M059J (cell line): ENCODE data around the gene CDR2. TPM values are rescaled to one million over a fixed set of nuclear protein-coding genes. Genes with fewer than 3 reads are reported as not detected.
"Not testable (repeated sequence)": the region's sequence is repeated elsewhere in the genome, so short reads cannot be mapped to it uniquely, and the experiment has no call there.

ENCODE experiments used
- DNase-seq: peaks from one replicate; pipeline ENCODE4 v3.0.0-alpha.2; 2012; ENCODE audit warnings: low read depth
- total RNA-seq: library from RNA; depleted of rRNA; stranded (reverse); fragments of >200 nt; shearing (Covaris generic); gene quantifications from 2 replicates; pipeline ENCODE4 v1.2.3, GENCODE V29; 2014

The CDR2 gene
- total RNA-seq, 1 experiment from 2014 or later: 51.1 TPM

GRCh38 chr16:22352723-22353122, 21.7 kb downstream of the CDR2 start:
- no peak for DNase-seq

GRCh38 chr16:22352140-22352539, 22.3 kb downstream of the CDR2 start:
- DNase-seq: no peak

DNA sequence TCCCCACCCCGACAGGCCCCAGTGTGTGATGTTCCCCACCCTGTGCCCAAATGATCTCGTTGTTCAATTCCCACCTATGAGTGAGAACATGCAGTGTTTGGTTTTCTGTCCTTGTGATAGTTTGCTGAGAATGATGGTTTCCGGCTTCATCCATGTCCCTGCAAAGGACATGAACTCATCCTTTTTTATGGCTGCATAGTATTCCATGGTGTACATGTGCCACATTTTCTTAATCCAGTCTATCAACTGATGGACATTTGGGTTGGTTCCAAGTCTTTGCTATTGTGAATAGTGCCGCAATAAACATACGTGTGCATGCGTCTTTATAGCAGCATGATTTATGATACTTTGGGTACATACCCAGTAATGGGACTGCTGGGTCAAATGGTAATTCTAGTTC, 23.4 kb downstream of the CDR2 start:
- not testable (repeated sequence) for DNase-seq

DNA sequence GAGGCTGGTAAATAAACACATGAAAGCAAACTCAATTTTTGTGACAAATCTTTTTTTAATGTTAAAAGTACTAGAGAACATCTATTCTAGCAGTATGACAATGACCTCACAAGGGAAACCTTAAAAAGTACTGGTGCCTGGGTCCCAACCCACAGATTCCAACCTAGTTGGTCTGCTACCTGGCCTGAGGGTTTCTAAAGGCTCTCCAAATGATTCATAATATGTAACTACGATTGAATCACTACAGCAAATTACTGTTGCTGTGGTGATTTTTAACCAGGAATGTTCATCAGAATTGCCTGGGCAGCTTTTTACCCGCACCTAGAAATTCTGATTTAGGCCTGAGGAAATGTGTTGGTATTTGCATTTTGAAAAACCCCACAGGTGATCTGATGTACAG, 26.1 kb downstream of the CDR2 start:
- peak; percentile 85 for DNase-seq

- no peak for DNase-seq
These were observed 27.2 kb downstream of the CDR2 start for GRCh38 chr16:22347100-22347820.

DNA sequence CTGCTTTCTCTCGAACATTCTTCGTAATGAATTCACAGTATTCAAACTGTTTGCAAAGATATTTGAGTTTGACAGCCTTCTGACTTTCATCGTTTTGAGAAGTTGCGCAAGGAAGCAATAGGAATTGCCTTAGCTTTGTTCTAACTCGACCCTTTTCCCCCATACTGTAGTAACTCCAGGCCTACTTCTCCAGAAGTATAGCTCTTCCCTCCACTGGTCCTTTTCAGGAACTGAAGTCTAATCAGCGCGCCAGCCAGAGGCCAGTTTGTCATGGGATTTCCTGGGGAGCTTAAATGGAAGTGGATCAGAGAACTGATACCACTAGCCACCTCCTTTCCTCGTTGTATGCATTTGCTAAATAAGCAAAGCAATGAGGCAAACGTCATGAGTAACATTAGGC, 27.9 kb downstream of the CDR2 start:
- no peak for DNase-seq

GRCh38 chr16:22342082-22342481, 32.3 kb downstream of the CDR2 start:
- no peak for DNase-seq

GRCh38 chr16:22340945-22341344, 33.5 kb downstream of the CDR2 start:
- no peak for DNase-seq

- no peak for DNase-seq
These were observed 36.4 kb downstream of the CDR2 start for GRCh38 chr16:22337849-22338635.

GRCh38 chr16:22337045-22337444, 37.4 kb downstream of the CDR2 start:
- no peak for DNase-seq

- no peak for DNase-seq
These were observed 37.8 kb downstream of the CDR2 start for GRCh38 chr16:22336581-22336980.

GRCh38 chr16:22335668-22336246, 38.7 kb downstream of the CDR2 start:
- no peak for DNase-seq

DNA sequence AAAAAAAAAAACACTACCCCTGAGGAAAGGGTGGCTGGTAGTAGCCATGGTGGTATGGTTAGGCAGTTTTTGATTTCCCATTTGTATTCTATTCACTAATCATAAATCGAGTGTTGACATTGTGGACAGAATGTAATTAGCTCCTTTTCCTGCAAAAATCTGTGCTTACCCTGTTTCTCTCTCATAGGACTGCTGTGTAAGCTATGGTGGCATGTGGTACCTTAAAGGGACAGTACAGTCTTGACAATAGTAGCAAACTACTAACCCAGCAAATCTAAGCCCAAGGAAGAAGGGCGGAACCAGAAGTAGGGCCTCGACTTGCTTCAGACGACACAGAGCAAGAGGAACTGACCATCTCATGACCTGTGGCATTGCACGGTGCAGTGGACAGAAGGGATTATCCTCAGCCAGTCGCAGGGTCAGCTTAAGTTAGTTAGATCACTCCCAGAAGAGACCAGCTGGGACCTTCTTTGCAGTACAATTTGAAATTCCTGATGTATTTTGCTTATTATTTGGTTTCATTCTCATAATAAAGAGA, 40.9 kb downstream of the CDR2 start:
- no peak for DNase-seq

- DNase-seq: no peak
These were observed 44.1 kb downstream of the CDR2 start for GRCh38 chr16:22330326-22330725.

GRCh38 chr16:22329199-22329695, 45.2 kb downstream of the CDR2 start:
- no peak for DNase-seq

- no peak for DNase-seq
These were observed 46.2 kb downstream of the CDR2 start for GRCh38 chr16:22328081-22328725.

- no peak for DNase-seq
These were observed 47.0 kb downstream of the CDR2 start for GRCh38 chr16:22327446-22327775.

GRCh38 chr16:22326771-22327445, 47.5 kb downstream of the CDR2 start:
- DNase-seq: no peak

- no peak for DNase-seq
These were observed 48.1 kb downstream of the CDR2 start for GRCh38 chr16:22326369-22326652.

- DNase-seq: no peak
These were observed 48.6 kb downstream of the CDR2 start for GRCh38 chr16:22325598-22326368.
